ENCODE results near the gene ZFYVE1.
"Not testable (repeated sequence)": the region's sequence is repeated elsewhere in the genome, so short reads cannot be mapped to it uniquely, and the experiment has no call there.

Gene ZFYVE1

GRCh38 chr14:72956741-72957140, 70.2 kb downstream of the ZFYVE1 start:
- DNase-seq (ENCODE audit: low read depth) = not testable (repeated sequence)

- DNase-seq (ENCODE audit: low read depth) = no peak
These were observed 74.7 kb downstream of the ZFYVE1 start for GRCh38 chr14:72952171-72952570.

- peak; percentile 16 for DNase-seq (ENCODE audit: low read depth)
These were observed 78.3 kb downstream of the ZFYVE1 start for GRCh38 chr14:72948481-72949138.

DNA sequence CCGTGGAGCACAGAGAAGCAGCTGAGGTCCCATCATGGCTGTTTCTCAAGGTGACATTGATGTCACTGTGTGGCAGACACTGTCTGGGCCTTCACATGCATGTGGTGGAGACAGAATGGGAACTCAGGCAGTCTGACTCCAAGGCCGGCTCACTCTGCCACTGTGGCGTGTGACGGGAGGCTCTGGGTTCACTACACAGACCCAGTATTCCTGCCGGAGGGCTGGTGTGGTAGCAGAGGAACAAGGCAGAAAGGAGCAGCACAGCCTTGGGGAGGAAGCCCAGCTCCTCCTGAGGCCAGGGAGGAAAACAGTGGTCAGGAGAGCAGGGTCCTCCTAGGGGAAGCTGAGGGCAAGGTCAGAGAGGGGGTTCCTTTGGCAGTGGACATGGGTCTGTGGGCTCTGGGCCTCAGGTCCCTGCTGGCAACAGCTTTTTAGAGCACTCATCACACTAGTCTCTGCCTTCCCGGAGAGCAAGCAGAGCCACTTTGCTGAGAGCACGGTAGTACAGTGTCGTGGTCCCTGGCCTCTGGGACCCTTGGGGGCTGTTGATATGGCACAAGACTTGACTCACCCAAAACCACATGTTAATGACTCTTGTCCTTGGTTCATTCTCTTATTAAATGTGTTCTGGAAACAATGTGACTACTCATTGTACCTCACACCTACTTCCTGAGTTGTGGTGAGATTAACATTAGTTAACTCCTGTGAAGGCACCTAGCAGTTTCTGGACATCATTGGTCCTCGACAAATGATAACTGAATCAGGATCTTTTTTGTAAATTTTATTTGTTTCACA, 79.3 kb downstream of the ZFYVE1 start:
- no peak for DNase-seq (ENCODE audit: low read depth)

- no peak for DNase-seq (ENCODE audit: low read depth)
These were observed 80.4 kb downstream of the ZFYVE1 start for GRCh38 chr14:72946491-72946890.

- DNase-seq (ENCODE audit: low read depth) = no peak
These were observed 81.4 kb downstream of the ZFYVE1 start for GRCh38 chr14:72945356-72946027.

DNA sequence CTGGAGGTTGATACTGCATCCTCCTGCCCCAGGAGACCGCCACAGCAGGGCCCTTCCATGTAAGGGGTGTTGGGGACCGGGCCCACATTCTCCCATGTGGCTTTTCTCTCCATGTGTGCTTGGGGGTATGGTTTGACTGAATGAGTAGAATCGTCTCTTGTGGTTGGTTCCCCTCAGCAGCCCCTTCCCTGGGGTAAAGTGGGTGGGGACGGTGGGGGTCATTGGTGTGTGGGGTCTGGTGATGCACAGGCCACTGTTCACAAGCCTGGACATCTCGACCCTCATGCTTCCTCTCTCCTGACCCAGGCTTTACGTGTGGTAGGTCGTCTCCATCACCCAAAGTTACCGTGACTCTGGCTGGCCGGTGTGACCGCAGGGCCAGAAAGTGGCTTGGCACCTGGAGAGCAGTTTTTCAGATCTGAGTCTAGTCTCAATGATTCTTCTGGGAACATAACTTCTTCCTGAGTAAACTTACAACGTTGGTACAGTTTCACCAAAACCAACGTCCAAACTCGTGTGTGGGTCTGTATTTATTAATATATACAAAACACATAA, 83.0 kb downstream of the ZFYVE1 start:
- no peak for DNase-seq (ENCODE audit: low read depth)

GRCh38 chr14:72942934-72943333, 84.0 kb downstream of the ZFYVE1 start:
- DNase-seq (ENCODE audit: low read depth) = no peak

GRCh38 chr14:72941286-72941985, 85.5 kb downstream of the ZFYVE1 start:
- DNase-seq (ENCODE audit: low read depth) = no peak

GRCh38 chr14:72939630-72940029, 87.3 kb downstream of the ZFYVE1 start:
- DNase-seq (ENCODE audit: low read depth) = no peak

DNA sequence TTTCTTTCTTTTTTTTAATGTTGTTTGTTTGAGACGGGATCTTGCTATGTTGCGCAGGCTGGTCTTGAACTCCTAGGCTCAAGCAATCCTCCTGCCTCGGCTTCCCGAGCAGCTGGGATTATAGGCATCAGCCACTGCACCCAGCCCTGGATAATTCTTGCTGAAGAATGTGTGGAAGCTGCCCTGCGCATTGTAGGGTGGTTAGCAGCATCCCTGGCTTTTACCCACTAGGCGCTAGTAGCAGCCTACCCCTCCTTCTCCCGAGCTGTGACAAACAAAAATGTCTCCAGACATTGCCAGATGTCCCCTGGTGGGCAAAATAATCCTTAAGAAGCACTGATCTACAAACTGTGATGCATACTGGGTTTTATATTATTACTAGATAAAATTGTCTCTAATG, 94.0 kb downstream of the ZFYVE1 start:
- no peak for DNase-seq (ENCODE audit: low read depth)

DNA sequence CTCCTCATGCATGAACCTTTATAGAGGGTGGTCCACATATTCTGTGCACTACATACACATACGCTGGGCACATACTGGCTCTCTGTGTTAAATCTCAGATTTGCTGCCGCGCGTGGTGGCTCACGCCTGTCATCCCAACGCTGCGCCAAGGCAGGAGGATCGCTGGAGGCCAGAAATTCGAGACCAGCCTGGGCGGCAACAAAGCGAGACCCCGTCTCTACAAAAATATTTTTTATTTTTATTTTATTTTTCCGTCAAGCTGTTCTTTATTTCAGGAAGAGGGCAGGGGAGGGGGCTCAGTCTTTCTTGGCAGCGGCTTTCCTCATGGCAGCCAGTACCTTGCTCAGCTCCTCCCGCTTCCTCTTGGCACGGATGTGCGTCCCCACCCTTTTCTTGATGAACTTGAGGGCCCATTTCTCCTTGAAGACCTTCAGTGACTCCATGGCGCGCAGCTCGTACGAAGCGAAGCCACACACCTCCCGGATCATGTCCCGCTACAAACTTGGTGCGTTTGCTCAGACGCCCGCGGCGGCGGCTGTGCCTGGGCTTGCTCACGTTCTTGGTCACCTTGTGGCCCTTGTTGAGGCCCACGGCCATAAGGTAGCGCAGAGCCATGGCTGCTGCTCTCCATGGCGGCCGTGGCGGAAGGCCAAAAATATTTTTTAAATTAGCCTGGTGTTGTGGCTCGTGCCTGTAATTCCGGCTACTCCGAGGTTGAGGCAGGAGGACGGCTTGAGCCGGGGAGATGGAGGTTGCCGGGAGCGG, 97.4 kb downstream of the ZFYVE1 start:
- no peak for DNase-seq (ENCODE audit: low read depth)

DNA sequence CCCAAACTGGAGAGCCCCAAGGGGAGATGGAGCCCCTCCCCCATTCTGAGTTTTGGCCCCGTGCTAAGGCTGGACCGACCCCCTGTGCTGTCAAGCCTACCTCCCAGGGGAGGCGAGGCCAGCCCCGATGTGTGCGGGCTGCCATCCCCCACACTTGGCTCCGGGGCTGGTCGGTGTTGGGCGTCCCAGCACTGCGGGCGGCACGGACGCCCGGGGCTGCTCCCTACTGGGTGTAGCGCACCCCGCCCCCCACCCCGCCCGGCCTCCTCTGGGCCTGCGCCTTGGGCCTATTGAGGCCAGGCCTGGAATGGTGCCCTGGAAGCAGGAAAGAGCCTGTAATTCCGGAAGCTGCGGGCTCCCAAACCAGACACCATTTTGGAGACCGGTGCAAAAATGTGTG, 98.0 kb downstream of the ZFYVE1 start:
- no peak for DNase-seq (ENCODE audit: low read depth)

DNA sequence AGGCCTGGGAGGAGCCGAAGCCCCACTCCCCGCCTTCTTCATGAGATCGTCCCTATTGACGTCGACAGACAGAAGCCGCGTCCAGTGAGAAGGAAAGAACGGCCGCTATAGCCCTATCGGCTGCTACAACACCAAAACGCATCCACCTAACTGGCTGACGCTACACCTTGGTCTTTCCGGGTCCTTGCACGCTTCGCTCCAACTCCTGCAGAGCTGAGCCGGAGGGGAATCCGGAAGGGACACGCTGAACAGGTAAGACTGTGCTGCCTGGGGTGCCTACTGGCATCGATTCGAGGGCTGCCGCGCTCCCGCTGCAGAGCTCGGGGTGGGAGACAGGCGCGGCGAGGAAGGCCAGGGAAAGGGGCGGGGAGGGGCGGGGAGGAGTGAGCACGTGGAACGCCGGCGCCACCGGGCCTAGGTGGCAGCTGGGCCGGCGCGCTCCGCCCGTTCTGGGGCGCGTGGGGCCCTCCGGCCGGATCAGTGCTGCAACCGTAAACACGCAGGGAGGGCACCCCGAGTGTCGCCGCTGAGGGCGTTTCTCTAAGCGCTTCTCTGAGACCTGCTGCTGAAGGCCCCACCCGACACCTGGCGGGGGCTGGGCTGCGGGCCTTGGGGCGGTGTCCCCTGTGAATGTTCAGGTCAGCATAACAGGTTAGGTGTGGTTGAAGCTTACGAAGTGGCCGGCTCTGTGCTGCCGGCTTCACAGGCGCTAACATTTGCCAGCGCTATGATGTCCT, 100.4 kb downstream of the ZFYVE1 start, which contains the start of gene DCAF4:
Gene DCAF4 (plus strand): TSS at position 173 of the 737 bp plus-strand sequence. CDS start 11,515 bp downstream, outside the sequence.
- peak; percentile 93 for DNase-seq (ENCODE audit: low read depth)

DNA sequence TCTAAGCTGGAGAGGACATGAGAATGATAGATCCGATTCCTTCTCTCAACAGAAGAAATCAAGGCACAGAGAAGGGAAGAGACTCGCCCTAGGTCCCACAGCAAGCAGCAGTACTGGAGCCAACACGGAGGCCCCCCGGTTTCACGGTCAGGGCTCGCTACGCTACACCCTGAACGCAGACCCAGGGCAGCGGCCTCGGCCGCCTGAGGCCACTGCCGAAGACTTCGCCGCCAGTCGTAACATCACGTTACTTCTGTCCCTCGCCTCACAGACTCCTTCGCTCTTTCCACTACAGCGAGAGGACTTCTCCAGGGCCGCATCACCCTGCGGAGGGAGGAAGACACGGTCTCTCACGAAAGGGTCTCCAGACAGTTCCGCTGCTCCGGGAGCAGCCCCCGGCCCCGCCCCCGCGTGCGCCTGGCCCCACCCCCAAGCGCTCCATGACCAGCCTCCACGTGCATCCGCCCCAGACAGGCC, 101.1 kb downstream of the ZFYVE1 start:
- no peak for DNase-seq (ENCODE audit: low read depth)

- no peak for DNase-seq (ENCODE audit: low read depth)
These were observed 101.6 kb downstream of the ZFYVE1 start for GRCh38 chr14:72925171-72925759.

DNA sequence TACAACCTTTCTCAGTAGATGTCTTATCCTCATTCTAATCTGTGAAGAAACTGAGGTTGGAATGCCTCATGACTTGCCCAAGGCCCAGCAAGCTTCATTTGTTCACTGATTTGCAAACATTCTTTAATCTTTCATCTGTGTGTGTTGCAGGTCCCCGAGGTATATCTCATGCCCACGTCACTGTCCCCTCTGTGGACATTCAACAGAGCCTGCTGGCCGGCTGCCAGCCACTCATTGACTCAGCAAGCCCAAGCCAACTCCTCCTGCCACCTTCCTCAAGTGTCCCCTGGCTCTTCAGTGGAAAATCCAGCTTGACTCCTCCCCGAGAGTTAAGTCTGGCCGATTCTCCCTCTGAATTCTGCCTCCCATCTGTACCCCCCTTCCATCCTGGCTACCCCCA, 102.6 kb downstream of the ZFYVE1 start:
- no peak for DNase-seq (ENCODE audit: low read depth)

DNA sequence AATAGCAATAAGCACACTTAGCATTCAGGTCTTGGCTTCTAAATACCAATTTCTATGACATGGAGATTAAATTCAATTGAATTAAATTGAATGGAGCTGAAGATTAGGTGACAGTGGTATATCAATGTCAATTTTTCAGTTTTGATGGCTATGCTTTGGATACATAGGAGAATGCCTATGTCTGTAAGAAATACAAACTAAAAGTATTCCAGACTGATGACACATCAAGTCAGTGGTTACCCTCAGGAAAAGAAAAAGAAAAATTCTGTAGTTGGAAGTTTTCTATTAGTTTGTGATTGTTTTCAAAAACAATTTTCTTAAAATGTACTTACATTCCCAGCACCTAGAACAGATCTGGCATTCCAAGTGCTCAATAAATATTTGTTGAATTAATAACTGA, 105.5 kb downstream of the ZFYVE1 start:
- DNase-seq (ENCODE audit: low read depth) = no peak

DNA sequence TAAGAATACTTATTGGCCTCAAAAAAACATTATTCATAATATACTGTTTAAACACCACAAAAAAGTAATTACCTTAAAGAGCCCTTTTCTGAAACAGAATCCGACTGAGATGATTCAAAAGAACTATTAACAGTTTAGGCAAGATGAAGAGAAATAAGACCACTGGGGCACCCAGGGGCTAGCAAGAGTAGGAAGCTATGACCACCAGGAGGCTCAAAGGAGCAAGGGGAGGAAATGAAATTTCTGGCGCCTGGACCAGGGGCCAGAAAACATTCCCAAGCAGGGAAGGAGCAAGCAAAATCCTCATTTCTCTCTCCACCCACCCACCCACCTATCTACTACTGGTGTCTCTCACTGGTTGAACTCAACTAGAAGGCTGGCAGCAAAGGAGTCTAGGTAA, 106.9 kb downstream of the ZFYVE1 start:
- no peak for DNase-seq (ENCODE audit: low read depth)
